ENCODE results near the gene NPIPB12. TPM values are rescaled to one million over a fixed set of nuclear protein-coding genes. Genes with fewer than 3 reads are reported as not detected.

The NPIPB12 gene
- 90.1 TPM for total RNA-seq

GRCh38 chr16:29506308-29506707, at the start of gene NPIPB12:
TSS of gene NPIPB12 (minus strand) at chr16:29506408.

GRCh38 chr16:29459706-29460646, 46.2 kb downstream of the NPIPB12 start, which contains the start of gene SULT1A4:
TSS of gene SULT1A4 (plus strand) at chr16:29459913. CDS start at chr16:29461386, 1,473 bp downstream.

GRCh38 chr16:29454269-29454668, 51.9 kb downstream of the NPIPB12 start, which contains the start of the genes BOLA2 and SLX1B:
TSS of gene BOLA2 (minus strand) at chr16:29454351. CDS start at chr16:29454253, 98 bp downstream.
TSS of gene SLX1B (plus strand) at chr16:29454533.

Small RNA genes within 50 kb of the gene (small RNA-seq; reads per million reads assigned to genes)
- not detected for gene AC133555.2 (ENCODE audit: low replicate concordance)

Other genes with a start within 250 kb of the NPIPB12 start
- 0.94 TPM for gene NPIPB11, start 99.7 kb downstream of the NPIPB12 start, total RNA-seq
- gene BOLA2, start 52.1 kb downstream of the NPIPB12 start, total RNA-seq: 43.2 TPM
- 6.3 TPM for gene SLX1B, start 51.9 kb downstream of the NPIPB12 start, total RNA-seq
- 3.8 TPM for gene SULT1A4, start 46.5 kb downstream of the NPIPB12 start, total RNA-seq
- gene SPN, start 156.8 kb upstream of the NPIPB12 start, total RNA-seq: under 0.01 TPM
- gene QPRT, start 172.8 kb upstream of the NPIPB12 start, total RNA-seq: 2.8 TPM
- gene C16orf54, start 239.6 kb upstream of the NPIPB12 start, total RNA-seq: 0.31 TPM